Transverse colon (tissue), 4 donors: Measurements from ENCODE around the gene DDO. TPM values are rescaled to one million over a fixed set of nuclear protein-coding genes. Genes with fewer than 3 reads are reported as not detected.

Experiments
- DNase-seq: peaks from one replicate; pipeline ENCODE4 v3.0.0-alpha.2; 2019
- H3K27ac ChIP-seq, 4 donors: fragments of 200-600 bp; sonication (generic); 2 replicates each; pipeline ENCODE4 v1.5.1; 2016 to 2018; ENCODE audit warnings: inconsistent platforms in 4 of 4
- H3K27me3 ChIP-seq: fragments of 200-600 bp; sonication (generic); 2 replicates; pipeline ENCODE4 v1.5.1; 2017; ENCODE audit warnings: inconsistent platforms
- H3K36me3 ChIP-seq, 4 donors: fragments of 200-600 bp; sonication (generic); 2 replicates each; pipeline ENCODE4 v1.5.1; 2017 to 2019; ENCODE audit warnings: inconsistent platforms in 4 of 4
- H3K4me1 ChIP-seq, 4 donors: fragments of 200-600 bp; sonication (generic); 2 replicates each; pipeline ENCODE4 v1.5.1; 2017 to 2020; ENCODE audit warnings: inconsistent platforms in 4 of 4
- H3K4me3 ChIP-seq, 4 donors: fragments of 200-600 bp; sonication (generic); 1 replicate in 1 of 4; 2 replicates in 3 of 4; pipeline versions ENCODE4 v1.5.1 to v1.6.1; 2017 to 2019; ENCODE audit warnings: inconsistent platforms in 4 of 4
- H3K9me3 ChIP-seq, 2 donors: fragments of 200-600 bp; sonication (generic); 2 replicates each; pipeline ENCODE4 v1.5.1; 2017 to 2019; ENCODE audit warnings: inconsistent platforms in 2 of 2
- CTCF ChIP-seq, 5 experiments: fragments of 200-600 bp in 3 of 5; fragments of 450-650 bp in 2 of 5; sonication (generic) in 3 of 5; IDR thresholded peaks; 1 replicate in 2 of 5; 2 replicates in 3 of 5; pipeline ENCODE4 v1.5.1; 2016 to 2017; ENCODE audit warnings: antibody characterized with exemption in 5 of 5, inconsistent platforms in 3 of 5, mild to moderate bottlenecking in 2 of 5, moderate library complexity in 1 of 5
- EP300 ChIP-seq: sonication (generic); formaldehyde crosslinking; IDR thresholded peaks from one replicate; pipeline ENCODE4 v1.6.1; 2017; ENCODE audit warnings: antibody characterized with exemption, low read depth
- POLR2A ChIP-seq: fragments of 450-650 bp; IDR thresholded peaks from one replicate; pipeline ENCODE4 v1.6.1; 2016; ENCODE audit warnings: antibody characterized with exemption, mild to moderate bottlenecking, moderate library complexity
- POLR2AphosphoS5 ChIP-seq, 3 donors: sonication (generic); formaldehyde crosslinking; IDR thresholded peaks; one replicate each; pipeline ENCODE4 v1.6.1; 2016; ENCODE audit warnings: antibody characterized with exemption in 3 of 3
- WGBS, 2 donors: methylation state at CpG; one replicate each; pipeline ENCODE4 v1.1.5; 2018; ENCODE audit warnings: low coverage in 1 of 2; 5-methylcytosine and 5-hydroxymethylcytosine counted together
- in situ Hi-C, 4 donors: fragments of 200-750 bp; cut with MboI; loops; one replicate each; pipeline versions ENCODE4 v1.15.0 to v1.15.1; 2017; ENCODE audit warnings: low sequenced_read_pairs in 3 of 4, low pct_ligation_motif_present in 1 of 4, low pct_unique_long_range_greater_than_20kb in 1 of 4
- intact Hi-C: fragments of 100-400 bp; cut with DNase I; formaldehyde crosslinking; loops from one replicate; pipeline ENCODE4 v1.15.1; 2023; ENCODE audit warnings: low total_unique reads
- total RNA-seq, 4 donors: library from RNA; depleted of rRNA; stranded (reverse); fragments of >200 nt; gene quantifications; one replicate each; pipeline ENCODE4 v1.1.0, GENCODE V29; 2016

DDO gene
- total RNA-seq, 4 donors from 2014 or later: 0.95 to 21.9 (median 1.2) TPM; not detected in 1

DNA sequence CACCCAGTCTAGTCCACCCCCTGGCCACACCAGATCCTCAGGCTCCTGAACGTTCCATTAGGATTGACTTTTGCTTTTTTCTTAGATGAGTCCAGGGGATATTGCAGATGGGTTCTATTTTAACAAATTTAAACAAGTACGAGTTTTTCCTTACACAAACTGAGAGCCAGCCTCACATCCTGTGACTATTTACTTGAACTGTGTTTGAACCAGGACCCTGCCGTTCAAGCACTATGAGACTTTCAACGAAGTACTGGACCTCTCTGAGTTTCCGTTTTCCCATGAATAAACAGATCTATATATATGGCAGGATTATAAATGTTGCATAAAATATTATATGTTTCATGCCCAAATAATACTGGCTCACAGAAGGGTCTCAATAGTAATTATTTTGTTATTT is 55.8 kb downstream of the DDO start:
- DNase-seq: no peak
- H3K4me1 ChIP-seq: peaks cover 0 to 23% (median 2%) of the 10 kb centered on the region in 4 donors
- TF ChIP-seq POLR2AphosphoS5 (IDR thresholded peaks at IDR 0.05) (no peak), EP300 (no peak), POLR2A (no peak), CTCF (IDR thresholded peaks at IDR 0.05) (no peak)
- H3K4me3 ChIP-seq: no peak overlapping the region
- H3K9me3 ChIP-seq: no peaks in the 10 kb centered on the region
- no peaks in the 10 kb centered on the region for H3K36me3 ChIP-seq
- peak overlapping the region; percentile 83 to 93 (median 85) for H3K27ac ChIP-seq
- WGBS, 2 donors: 62 to 76% methylated on average over 5 of the region's 5 CpGs
- H3K27me3 ChIP-seq: peaks cover 31% of the 10 kb centered on the region
- in situ Hi-C loops: no loop called here
- intact Hi-C loops: no loop called here

DNA sequence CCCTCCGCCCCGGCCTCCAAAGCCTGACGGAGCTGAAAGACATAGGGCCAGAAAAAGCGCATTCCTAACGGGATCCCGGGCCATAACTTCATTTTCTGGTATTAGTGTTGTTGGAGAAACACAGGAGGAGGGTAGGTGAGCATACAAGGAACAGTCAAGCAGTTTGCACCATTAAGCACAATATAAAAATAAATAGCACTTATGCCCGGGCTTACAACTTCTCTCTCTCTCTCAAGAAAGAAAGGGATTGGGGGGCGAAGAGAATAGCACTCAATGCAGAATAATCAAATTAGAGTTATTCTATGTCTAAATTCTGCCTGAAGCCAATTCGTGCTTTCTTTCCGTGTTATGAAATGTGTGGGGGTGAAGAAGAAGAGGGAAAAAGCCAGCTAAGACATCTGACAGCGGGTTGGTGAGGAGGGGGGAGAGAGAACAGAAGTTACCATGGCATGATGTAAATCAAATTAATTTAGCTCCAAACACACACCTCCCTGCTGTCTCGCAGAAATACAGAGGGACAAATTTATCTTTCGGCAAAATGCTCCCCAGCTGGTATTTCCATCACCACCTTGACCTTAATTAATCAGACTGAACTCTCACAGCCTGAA is 56.7 kb downstream of the DDO start:
- H3K27me3 ChIP-seq: peaks cover 31% of the 10 kb centered on the region
- H3K4me3 ChIP-seq: peak overlapping the region; percentile 38 to 61 (median 48)
- peak overlapping the region; percentile 83 to 93 (median 85) for H3K27ac ChIP-seq
- no peaks in the 10 kb centered on the region for H3K36me3 ChIP-seq
- intact Hi-C loops: no loop called here
- no peaks in the 10 kb centered on the region for H3K9me3 ChIP-seq
- no peak for TF ChIP-seq POLR2A
- no peak for DNase-seq
- 38 to 41% methylated on average over 8 to 13 of the region's 13 CpGs for WGBS, 2 donors
- H3K4me1 ChIP-seq: peaks cover 0 to 25% (median 2%) of the 10 kb centered on the region in 4 donors
- in situ Hi-C loops: no loop called here

DNA sequence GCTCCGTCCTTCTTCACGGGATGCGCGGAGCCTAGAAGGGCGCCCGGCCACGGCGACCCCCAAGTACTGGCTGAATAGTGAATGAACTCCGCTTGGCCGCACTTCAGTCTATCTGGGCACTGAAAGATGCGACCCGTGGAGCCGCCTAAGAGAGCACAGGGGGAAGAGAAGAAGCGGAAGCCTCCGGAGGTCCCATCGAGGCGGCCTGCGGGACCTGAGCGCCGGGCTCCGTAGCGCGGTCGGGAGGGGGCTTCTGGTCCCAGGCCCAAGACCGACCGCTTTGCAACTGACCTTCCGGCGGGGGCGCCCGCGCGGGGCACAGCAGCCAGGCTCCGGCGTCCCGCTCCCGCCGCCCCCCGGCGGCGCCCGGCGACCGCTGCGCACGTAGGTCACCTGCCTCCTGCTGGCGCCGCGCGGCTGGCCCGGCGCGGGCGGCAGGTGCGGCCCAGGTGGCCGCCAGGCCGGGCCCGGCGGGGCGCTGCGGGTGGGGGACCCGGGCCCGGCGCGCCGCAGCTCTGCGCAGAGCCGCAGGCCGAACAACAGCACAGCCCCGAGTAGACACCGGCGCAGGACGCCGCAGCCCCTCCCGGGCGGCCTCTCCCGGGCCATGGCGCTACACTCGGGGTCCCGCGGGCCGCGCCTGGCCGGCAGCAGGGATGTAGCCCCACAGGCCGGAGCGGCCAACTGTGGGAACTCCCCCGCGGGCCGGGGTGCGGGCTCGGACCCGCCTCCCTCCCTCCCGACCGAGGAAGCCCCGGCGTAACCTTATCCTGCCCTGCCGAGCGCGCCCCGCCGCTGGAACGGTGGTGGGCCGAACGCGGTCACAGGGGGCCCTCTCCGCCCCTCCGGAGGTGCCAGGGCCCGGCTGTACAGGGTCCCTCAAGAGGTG is 57.5 kb downstream of the DDO start, which contains the start of gene METTL24:
TSS of gene METTL24 (minus strand) at position 686 of the 889 bp plus-strand sequence. CDS start at position 609, 77 bp downstream.
- peak within 1 kb of the TSS; percentile 46 to 61 (median 49) for H3K4me3 ChIP-seq
- H3K27ac ChIP-seq: peak within 1 kb of the TSS; percentile 83 to 93 (median 85)
- in situ Hi-C loops (no loop called here), intact Hi-C loops (no loop called here)
- 3% methylated on average over 49 of the region's 107 CpGs; no CpG with 5 or more reads in 1 of the 2 donors for WGBS, 2 donors
- TF ChIP-seq EP300 (no peak), CTCF (IDR thresholded peaks at IDR 0.05) (no peak), POLR2AphosphoS5 (IDR thresholded peaks at IDR 0.05) (no peak), POLR2A (no peak)
- peaks cover 0 to 26% (median 2%) of the 10 kb centered on the region in 4 donors for H3K4me1 ChIP-seq
- no peaks in the 10 kb centered on the region for H3K9me3 ChIP-seq
- no peak for DNase-seq
- H3K36me3 ChIP-seq: no peaks in the 10 kb centered on the region
- peaks cover 31% of the 10 kb centered on the region for H3K27me3 ChIP-seq

DNA sequence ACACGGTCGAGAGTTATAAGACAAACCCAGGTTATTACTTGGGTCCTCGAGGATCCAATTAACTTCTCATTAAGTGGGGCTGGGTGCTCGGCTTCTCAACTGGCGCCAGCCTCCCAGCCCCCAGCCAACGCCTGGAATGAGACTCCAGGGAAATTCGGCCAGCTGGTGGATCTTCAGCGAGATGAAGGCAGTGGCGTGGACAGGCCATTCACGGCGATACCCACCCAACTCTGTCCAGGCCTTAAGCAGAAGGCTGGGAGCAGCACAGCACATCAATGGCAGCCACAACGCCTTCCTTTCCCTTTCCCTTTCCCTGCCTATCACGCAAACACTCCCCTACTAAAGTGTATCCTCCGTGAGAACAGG is 58.1 kb downstream of the DDO start:
- 49 to 54% methylated on average over 3 to 14 of the region's 14 CpGs for WGBS, 2 donors
- in situ Hi-C loops: no loop called here
- DNase-seq: no peak
- peak overlapping the region; percentile 83 to 93 (median 85) for H3K27ac ChIP-seq
- H3K36me3 ChIP-seq: no peaks in the 10 kb centered on the region
- no peaks in the 10 kb centered on the region for H3K9me3 ChIP-seq
- H3K4me1 ChIP-seq: peaks cover 0 to 26% (median 2%) of the 10 kb centered on the region in 4 donors
- TF ChIP-seq EP300: no peak
- TF ChIP-seq POLR2AphosphoS5 (IDR thresholded peaks at IDR 0.05): no peak
- no peak for TF ChIP-seq CTCF (IDR thresholded peaks at IDR 0.05)
- no peak for TF ChIP-seq POLR2A
- H3K27me3 ChIP-seq: peaks cover 31% of the 10 kb centered on the region
- H3K4me3 ChIP-seq: peak overlapping the region; percentile 46 to 61 (median 49)
- intact Hi-C loops: no loop called here
